Thoracic aorta (tissue), 2 donors: ENCODE measurements around the gene ADPRHL1. TPM values are rescaled to one million over a fixed set of nuclear protein-coding genes. Genes with fewer than 3 reads are reported as not detected.
"Not testable (repeated sequence)": the region's sequence is repeated elsewhere in the genome, so short reads cannot be mapped to it uniquely, and the experiment has no call there.

Experiments used
- ATAC-seq: fragments of 150-250 bp; one replicate; pipeline ENCODE4 v1.8.0; 2017; ENCODE audit warnings: low read depth; ENCODE audit not compliant: insufficient number of reproducible peaks, low FRiP score
- DNase-seq: peaks from one replicate; pipeline ENCODE4 v3.0.0-alpha.2; 2020; ENCODE audit warnings: low spot score
- H3K27ac ChIP-seq, 2 donors: fragments of 200-600 bp; sonication (generic); 1 replicate in 1 of 2; 2 replicates in 1 of 2; pipeline ENCODE4 v1.5.1; 2016; ENCODE audit warnings: mild to moderate bottlenecking in 2 of 2, moderate library complexity in 2 of 2
- H3K27me3 ChIP-seq: fragments of 200-600 bp; sonication (generic); replicated peaks from 2 replicates; pipeline ENCODE4 v1.6.0; 2016; ENCODE audit warnings: mild to moderate bottlenecking; ENCODE audit not compliant: insufficient read depth
- H3K36me3 ChIP-seq: fragments of 200-600 bp; sonication (generic); one replicate; pipeline ENCODE4 v1.5.1; 2016
- H3K4me1 ChIP-seq, 2 donors: fragments of 200-600 bp; sonication (generic); 1 replicate in 1 of 2; 2 replicates in 1 of 2; pipeline versions ENCODE4 v1.5.1 to v1.6.0; 2016; ENCODE audit warnings: low read depth in 2 of 2, mild to moderate bottlenecking in 1 of 2; ENCODE audit not compliant: control insufficient read depth in 1 of 2
- H3K4me3 ChIP-seq: fragments of 200-600 bp; sonication (generic); 2 replicates; pipeline ENCODE4 v1.5.1; 2016; ENCODE audit warnings: mild to moderate bottlenecking
- H3K9me3 ChIP-seq: fragments of 200-600 bp; sonication (generic); 2 replicates; pipeline ENCODE4 v1.5.1; 2016
- CTCF ChIP-seq: fragments of 200-600 bp; sonication (generic); IDR thresholded peaks from one replicate; pipeline ENCODE4 v1.5.1; 2019; ENCODE audit warnings: antibody characterized with exemption
- total RNA-seq, 2 donors: library from RNA; depleted of rRNA; stranded (reverse); fragments of >200 nt; gene quantifications; one replicate each; pipeline versions ENCODE4 v1.1.0 to v1.2.3, GENCODE V29; 2016

ADPRHL1 gene
- total RNA-seq, 2 donors from 2014 or later = 11.8 to 12.6 TPM

GRCh38 chr13:113442985-113443362 is 10.3 kb downstream of the ADPRHL1 start:
- Histone ChIP-seq H3K9me3 (no peaks in the 10 kb centered on the region), H3K4me3 (no peak overlapping the region), H3K4me1 (no peaks in the 10 kb centered on the region), H3K27me3 (no peaks in the 10 kb centered on the region), H3K27ac (no peak overlapping the region), H3K36me3 (no peaks in the 10 kb centered on the region)
- DNase-seq = no peak
- TF ChIP-seq CTCF = no peak
- ATAC-seq = no peak

DNA sequence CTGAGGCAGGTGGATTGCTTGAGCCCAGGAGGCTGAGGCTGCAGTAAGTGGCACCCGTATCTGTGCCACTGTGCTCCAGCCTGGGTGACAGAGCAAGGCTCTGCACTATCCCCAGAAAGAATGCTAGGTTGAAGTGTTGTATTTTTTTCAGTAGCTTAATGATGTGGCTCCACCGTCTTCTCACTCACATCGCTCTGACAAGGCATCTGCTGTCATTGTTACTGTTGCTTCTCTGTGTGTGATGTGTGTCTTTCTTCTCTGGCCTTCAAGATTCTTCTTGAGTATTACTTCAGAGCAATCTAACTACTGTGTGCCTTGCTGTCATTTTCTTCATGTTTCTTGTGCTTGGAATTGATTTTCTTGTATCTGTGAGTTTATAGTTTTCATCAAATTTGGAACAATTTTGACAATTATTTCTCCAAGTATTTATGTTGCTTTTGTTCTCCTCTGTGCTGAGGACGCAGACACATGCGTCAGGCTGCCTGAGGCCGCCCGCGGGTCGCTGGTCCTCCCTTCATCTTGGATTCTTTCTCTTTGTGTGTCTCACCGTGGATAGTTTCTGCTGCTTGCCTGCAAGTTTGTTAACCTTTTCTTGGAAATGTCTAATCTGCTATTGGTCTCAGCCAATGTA is 10.8 kb downstream of the ADPRHL1 start:
- H3K27me3 ChIP-seq = no peaks in the 10 kb centered on the region
- no peaks in the 10 kb centered on the region for H3K4me1 ChIP-seq
- no peaks in the 10 kb centered on the region for H3K36me3 ChIP-seq
- ATAC-seq (no peak), DNase-seq (no peak)
- no peak overlapping the region for H3K4me3 ChIP-seq
- H3K27ac ChIP-seq = no peak overlapping the region
- no peaks in the 10 kb centered on the region for H3K9me3 ChIP-seq
- no peak for TF ChIP-seq CTCF

DNA sequence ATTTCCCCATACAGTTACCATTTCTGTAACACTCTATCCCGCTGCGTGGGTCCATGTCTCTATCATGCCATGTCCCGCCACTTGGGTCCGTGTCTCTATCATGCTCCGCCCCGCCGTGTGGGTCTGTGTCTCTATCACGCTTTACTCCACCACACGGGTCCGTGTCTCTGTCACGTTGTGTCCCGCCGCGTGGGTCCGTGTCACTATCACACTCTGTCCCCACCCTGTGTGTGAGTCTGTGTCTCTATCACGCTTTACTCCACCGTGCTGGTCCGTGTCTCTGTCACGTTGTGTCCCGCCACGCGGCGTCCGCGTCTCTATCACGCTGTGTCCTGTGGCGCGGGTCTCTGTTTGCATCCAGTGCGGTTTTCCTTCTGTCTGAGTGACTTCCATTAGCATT is 11.6 kb downstream of the ADPRHL1 start:
- TF ChIP-seq CTCF = no peak
- no peaks in the 10 kb centered on the region for H3K27me3 ChIP-seq
- no peak overlapping the region for H3K4me3 ChIP-seq
- no peaks in the 10 kb centered on the region for H3K9me3 ChIP-seq
- DNase-seq (no peak), ATAC-seq (no peak)
- H3K4me1 ChIP-seq = no peaks in the 10 kb centered on the region
- no peak overlapping the region for H3K27ac ChIP-seq
- no peaks in the 10 kb centered on the region for H3K36me3 ChIP-seq

- Histone ChIP-seq H3K36me3 (no peaks in the 10 kb centered on the region), H3K9me3 (no peaks in the 10 kb centered on the region), H3K27ac (no peak overlapping the region), H3K4me1 (no peaks in the 10 kb centered on the region), H3K27me3 (no peaks in the 10 kb centered on the region), H3K4me3 (no peak overlapping the region)
- ATAC-seq = no peak
- no peak for DNase-seq
- no peak for TF ChIP-seq CTCF
Measured at GRCh38 chr13:113437408-113438010, 15.8 kb downstream of the ADPRHL1 start.

- H3K27ac ChIP-seq, H3K9me3 ChIP-seq, DNase-seq, H3K36me3 ChIP-seq, H3K4me3 ChIP-seq, H3K4me1 ChIP-seq, ATAC-seq, H3K27me3 ChIP-seq: not testable (repeated sequence)
Measured at GRCh38 chr13:113436866-113437265, 16.4 kb downstream of the ADPRHL1 start.

DNA sequence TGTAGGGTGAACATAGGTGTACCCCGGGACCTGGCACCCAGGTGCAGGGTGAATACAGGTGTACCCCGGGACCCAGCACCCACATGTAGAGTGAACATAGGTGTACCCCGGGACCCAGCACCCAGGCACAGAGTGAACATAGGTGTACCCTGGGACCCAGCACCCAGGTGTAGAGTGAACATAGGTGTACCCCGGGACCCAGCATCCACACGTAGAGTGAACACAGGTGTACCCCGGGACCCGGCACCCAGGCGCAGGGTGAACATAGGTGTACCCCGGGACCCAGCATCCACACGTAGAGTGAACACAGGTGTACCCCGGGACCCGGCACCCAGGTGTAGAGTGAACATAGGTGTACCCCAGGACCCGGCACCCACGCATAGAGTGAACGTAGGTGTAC is 17.4 kb downstream of the ADPRHL1 start:
- not testable (repeated sequence) for H3K4me3 ChIP-seq, ATAC-seq, H3K4me1 ChIP-seq, DNase-seq, H3K27me3 ChIP-seq, H3K27ac ChIP-seq, H3K36me3 ChIP-seq, H3K9me3 ChIP-seq
